ENCODE data around the gene ZSCAN21.

The ZSCAN21 gene

DNA sequence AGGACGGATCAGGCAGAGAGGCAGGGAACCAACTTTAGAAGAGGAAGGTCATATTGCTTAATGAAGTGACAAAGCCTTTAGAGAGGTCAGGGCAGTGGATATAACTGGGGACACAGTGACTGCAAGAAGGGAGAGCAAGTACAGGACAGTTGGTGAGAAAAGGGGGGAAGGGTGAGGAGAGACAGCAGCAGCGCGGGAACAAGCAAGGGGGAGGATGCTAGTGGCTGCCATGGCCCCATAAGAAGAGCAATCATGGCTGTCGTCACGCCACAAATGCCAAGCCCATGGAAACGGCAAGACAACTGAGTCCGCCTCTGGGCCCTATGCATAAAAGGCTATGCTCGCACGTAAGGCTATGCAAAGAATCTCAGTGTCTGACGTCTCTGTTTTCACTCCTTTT lies 22.9 kb downstream of the ZSCAN21 start:
- no peak for DNase-seq

DNA sequence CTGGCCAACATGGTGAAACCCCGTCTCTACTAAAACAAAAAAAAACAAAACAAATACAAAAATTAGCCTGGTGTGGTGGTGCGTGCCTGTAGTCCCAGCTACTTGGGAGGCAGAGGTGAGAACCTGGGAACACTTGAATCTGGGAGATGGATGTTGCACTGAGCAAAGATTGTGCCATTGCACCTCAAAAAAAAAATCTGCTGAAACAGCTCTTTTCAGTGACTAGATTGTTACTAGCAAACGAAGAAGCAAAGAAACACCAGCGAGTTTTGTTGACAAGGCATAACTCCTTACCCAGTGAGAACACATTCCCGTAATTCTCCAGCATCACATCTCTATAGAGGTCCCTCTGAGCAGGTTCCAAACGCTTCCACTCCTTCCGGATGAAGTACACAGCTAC lies 25.3 kb downstream of the ZSCAN21 start:
- no peak for DNase-seq

DNA sequence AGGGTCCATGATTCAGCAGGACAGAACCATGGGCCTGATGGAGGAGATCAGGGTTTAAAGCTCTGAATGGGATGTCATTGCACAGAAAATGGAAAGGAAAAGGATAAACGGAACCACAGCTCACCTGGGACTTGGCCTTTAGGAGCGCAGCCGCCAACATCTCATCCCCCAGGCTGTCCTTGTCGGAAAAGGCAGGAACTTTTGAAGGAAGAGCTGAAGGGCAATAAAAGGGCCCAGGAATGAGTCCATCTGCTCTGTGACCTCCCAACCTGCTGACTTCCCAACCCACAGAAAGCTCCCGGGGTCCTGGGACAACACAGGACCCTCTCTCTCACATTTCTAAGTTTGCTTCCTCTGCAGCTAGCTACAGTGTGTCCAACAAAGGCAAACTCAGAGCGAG lies 25.8 kb downstream of the ZSCAN21 start:
- no peak for DNase-seq

DNA sequence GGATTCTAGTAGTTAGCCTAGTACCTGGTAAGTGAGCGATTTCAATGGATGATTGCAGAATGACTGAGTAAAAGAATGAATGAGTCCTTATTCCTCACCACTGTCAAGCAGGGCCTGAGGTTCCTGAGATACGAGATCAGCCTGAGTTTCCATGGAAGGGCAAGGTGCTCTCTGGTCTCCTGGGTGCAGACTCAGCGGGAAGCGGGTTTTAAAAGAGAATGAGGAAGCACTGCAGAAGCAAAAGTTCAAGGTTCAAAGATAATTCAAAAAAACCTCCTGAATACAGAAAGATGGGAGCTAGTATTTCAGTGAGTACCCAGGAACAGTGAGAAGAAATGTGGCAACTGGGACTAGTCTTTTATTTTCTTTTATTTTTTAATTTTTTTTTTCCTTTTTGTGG lies 27.6 kb downstream of the ZSCAN21 start:
- no peak for DNase-seq

DNA sequence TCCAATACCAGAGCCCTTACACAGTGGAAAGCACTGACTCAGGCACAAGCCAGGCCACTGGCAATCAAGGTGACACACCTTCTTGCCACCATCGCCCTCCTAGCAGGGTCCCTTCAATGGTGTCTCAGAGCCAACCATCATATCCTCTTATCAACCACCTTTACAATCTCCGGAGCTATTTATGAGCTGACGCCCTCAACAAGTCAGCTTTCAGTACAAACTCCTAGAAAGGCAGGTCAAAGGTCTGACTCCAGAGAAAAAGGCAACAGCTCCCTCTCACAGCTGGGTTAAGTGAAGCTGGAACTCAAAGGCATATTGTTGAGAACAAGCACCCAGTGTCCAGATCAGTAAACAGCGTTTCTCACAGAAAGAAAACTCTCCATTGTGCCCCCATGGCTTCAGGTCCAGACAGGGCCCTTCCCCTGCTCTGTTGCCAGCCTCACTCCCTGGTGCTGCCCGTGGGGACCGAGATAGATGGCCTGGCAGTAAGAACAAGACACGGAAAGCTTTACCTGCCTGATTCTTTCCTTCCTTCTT lies 29.5 kb downstream of the ZSCAN21 start:
- DNase-seq: peak in 40 of 58 donors; percentile 5 to 87 (median 45)

DNA sequence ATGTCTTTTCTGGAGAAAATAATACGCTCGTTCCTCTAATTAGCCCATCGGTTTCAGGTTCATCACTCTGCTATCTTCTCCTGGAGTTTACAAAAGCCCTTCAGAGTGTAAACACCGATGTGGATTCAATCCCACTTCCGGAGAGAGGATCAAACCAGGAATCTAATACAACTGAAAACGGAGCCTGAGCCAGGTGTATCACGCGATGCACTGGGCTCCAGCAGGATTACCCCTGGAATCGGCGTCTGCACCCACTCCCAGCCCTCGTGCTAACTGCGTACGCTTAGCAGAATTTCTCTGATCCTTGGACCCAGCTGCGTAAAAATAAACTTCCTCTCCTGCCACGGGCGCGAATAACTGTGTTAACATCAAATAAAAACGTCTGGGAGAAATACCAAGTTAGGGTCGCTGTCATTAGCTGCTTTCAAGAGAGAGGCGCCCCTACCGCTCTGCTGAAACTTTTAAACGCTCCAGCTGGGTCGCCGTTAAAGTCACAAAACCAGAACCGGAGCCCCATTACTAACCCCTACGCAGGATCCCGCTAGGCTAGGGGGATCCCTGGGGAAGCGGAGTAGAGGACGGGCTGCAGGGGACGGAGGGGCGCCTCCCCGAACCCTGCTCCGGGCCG lies 31.4 kb downstream of the ZSCAN21 start:
- no peak for DNase-seq

DNA sequence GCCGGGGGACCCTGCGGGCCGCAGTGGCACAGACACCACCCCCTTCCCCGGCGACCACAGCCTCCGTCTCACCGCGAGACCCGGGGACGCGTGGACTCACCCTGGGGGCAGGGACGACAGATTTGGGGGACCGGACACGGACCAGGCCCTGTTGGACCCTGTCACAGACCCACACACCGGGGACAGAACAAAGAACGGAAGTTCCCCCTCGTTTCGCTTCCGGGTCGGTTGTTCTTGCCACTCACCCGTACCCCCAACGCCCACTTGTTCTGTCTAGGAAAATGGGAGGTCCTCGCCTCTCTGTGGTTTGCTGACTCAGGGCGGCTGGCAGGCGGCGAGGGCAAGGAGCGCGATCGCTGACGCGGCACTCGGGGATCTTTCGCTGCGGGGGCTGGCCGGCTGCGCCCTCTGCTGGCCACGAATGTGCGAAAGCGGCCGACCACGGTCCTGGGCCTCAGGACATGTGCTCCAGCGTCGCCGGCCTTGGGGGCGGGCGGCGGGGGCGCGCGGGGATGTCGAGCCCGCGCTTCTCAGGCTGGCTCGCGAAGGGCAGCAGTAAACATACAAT lies 32.0 kb downstream of the ZSCAN21 start, which contains the start of gene ZNF3:
TSS of gene ZNF3 (minus strand) at position 189 of the 568 bp plus-strand sequence. CDS start 4,366 bp downstream, outside the sequence.
- DNase-seq: peak; percentile 74 to 99 (median 98)

DNA sequence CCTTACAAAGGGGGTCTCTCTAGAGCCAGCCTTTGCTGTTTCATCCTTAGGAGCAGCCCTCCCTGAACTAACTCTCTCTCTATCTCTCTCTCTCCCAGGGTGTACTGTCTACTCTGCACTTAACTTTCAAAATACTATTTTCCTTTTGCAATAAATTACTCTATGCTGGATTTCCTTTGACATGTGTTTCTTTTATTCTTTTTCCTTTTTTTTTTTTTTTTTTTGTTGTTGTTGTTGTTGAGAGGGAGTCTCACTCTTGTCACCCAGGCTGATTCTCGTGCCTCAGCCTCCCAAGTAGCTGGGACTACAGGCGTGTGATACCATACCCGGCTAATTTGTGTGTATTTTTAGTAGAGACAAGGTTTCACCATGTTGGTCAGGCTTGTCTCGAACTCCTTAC lies 33.4 kb downstream of the ZSCAN21 start:
- no peak for DNase-seq

DNA sequence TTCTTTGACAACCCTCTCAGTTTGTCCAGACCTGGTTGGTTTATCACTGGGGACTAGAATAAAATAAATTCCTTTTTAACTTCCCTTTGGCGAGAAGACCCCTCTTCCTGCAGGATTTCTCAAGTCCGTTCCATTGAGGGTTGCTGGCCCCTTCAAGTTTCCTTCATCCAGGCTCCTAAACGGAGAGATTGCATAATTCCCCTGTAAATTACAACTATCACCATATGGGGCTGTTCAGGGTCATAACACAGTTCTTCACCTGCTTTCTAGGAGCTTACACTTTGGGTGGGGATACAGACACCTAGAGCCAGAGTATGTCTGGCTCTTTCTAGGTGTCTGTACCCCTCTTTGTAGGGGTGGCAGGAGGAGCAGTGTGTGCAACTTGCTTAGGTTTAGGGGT lies 35.9 kb downstream of the ZSCAN21 start:
- no peak for DNase-seq

DNA sequence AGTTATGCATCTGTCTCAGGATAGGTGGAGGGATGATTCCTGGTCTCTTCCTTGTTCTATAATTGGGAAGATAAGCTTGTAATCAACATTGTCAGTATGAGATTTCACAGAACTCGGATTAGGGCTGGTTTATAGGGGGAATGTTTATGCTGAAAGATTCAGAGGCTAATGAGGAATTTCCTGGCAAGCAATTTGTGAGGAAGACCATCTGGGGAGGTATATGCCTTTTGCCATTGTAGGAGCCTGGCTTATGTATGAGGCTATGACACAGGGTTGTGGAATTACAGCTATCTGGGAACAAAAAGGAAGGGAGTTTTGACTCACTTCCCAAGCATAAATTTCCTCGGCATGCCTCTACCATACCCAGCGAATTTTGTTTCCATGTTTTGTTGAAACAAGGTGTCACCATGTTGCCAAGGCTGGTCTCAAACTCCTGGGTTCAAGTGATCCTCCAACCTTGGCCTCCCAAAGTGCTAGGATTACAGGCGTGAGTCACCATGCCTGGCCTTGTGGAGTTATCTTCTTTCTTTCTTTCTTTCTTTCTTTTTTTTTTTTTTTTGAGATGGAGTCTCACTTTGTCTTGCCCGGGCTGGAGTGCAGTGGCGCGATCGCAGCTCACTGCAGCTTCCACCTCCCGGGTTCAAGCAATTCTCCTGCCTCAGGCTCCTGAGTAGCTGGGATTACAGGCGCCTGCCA lies 37.6 kb downstream of the ZSCAN21 start:
- no peak for DNase-seq

DNA sequence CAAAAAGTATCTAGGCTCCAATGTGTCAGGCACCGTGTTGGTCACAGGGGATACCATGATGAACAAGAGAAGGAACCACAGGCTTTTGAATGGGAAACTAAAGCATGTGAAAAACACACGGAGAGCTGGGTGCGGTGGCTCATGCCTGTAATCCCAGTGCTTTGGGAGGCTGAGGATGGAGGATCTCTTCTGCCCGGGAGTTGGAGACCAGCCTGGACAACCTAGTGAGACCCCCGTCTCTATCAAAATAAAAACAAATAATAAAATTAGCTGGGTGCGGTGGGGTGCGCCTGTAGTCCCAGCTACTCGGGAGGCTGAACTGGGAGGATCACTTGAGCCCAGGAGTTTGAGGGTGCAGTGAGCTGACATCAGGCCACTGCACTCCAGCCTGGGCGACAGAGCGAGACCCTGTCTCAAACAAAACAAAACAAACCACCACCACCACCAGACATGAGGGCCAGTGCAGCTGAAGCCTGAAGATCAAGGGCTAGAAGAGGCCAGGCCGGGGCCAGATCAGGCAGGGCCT lies 38.6 kb downstream of the ZSCAN21 start:
- DNase-seq: no peak

DNA sequence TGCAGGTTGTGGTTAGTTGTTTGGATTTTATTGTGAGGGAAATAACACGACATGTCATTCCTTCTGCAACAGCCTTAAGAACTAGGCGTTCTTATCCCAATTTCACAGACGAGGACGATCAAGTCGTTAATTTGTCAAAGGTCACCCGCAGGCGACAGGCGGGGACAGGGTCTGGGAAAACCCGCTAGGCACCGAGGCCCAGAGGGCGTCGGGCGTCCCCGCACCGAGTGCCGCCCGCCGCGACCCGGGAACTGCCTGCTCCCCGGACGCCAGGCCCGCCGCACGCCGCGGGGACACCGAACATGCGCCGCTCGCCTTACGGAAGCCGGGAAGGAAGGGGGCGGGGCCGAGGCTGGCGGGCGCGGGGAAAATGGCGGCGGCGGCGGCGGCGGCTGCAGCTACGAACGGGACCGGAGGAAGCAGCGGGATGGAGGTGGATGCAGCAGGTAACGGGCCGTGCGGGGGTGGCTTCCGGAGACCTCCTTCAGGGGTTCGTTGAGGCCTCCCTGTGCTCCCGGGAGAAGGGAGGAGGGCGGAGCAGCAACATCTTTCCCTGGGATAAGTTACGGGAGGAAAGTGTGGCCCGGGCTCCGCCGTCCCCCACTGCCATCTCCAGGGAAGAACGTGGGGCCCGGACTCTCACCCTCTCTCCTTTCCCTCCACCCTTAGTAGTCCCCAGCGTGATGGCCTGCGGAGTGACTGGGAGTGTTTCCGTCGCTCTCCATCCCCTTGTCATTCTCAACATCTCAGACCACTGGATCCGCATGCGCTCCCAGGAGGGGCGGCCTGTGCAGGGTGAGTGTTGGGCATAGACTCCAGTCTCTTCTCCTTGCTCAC lies 39.3 kb downstream of the ZSCAN21 start, which contains the start of gene COPS6:
TSS of gene COPS6 (plus strand) at position 349 of the 837 bp plus-strand sequence. CDS start at position 371, 22 bp downstream.
- DNase-seq: peak; percentile 7 to 84 (median 70)

DNA sequence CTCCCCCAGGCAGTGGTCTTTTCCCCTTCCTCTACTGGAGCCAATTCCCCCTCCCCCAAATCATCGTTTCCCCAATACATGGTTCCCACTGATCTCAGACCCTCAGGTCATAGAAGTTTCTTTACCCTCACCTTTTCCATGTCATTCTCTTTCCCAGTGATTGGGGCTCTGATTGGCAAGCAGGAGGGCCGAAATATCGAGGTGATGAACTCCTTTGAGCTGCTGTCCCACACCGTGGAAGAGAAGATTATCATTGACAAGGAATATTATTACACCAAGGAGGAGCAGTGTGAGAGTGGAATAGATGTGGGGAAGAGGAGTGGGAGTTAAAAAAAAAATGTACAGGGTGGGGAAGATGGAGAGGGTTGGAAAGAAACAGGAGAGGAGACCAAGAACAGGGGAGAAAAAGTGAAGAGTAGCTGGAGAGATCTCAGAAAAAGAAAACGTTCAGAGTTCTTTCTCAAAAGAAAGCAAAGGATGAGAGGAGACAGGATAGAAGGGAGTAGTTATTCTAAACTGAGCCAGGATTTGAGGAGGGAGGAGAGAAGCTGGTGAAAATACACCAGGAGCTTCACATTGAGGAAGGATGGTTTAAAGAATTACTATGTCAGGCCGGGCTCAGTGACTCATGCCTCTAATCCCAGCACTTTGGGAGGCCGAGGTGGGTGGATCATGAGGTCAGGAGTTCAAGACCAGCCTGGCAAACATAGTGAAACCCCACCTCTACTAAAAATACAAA lies 40.1 kb downstream of the ZSCAN21 start:
- DNase-seq: no peak

DNA sequence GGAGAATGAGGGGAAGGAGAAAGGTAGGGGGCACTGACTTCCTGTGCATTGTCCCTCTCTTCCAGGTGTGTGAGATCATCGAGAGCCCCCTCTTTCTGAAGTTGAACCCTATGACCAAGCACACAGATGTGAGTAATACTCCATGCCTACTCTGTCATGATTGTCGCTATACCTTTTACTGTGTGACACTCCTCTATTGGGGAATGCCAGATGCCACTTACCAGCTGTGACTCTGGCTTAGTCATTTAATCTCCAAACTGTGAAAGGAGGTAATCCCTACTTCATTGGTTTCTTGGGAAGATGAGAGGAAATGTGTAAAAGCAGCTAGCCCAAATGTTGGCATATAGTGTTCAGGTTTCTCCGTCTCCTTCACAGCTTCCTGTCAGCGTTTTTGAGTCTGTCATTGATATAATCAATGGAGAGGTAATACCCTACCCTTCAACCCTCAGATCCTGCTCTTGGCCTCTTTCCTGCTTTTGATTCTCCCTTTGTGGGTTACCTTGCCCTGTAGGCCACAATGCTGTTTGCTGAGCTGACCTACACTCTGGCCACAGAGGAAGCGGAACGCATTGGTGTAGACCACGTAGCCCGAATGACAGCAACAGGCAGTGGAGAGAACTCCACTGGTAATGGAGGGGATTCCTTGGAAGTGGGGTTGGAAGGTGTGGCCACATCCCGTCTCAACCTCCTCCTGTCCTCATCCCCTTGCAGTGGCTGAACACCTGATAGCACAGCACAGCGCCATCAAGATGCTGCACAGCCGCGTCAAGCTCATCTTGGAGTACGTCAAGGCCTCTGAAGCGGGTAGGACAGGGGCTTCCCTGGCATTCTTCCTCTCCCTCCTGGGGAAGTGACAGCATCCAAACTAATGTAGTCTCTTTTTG lies 41.2 kb downstream of the ZSCAN21 start:
- no peak for DNase-seq

DNA sequence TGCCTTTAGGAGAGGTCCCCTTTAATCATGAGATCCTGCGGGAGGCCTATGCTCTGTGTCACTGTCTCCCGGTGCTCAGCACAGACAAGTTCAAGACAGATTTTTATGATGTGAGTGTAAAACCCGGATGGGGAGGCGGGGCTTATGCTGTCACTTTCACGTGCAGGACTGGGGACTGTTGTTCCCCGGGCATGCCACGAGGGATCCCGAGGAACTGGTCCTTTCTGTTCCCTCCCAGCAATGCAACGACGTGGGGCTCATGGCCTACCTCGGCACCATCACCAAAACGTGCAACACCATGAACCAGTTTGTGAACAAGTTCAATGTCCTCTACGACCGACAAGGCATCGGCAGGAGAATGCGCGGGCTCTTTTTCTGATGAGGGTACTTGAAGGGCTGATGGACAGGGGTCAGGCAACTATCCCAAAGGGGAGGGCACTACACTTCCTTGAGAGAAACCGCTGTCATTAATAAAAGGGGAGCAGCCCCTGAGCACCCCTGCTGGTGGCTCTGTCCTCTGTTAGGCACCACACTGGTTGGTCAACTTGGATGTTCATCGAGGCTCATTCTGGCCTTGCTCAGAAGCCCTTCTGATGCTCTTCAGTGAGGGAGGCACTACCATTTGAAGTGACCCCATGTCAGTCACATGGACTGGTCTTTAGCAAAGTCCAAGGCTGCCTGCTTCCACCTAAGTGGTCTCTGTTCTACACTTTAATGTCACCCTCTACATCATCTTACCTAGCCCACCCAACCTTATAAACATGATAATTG lies 42.0 kb downstream of the ZSCAN21 start:
- no peak for DNase-seq

DNA sequence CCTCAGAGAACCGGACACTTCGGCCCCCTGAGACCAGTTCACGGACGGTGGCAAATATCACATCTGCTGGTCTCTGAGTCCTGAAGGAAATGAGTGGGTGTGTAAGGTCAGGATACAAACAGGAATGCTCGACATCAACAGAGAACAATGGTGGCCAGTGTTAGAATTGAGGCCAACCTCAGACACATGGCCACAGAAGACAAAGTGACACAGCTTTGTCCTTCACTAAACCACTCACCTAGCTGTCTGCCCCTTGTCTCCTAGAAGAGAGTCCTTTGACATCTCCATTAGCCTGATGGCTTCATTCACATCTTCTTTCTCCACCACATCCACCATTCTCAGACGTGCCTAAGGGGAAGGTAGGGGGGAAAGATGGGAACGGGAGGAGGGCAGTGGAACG lies 43.5 kb downstream of the ZSCAN21 start:
- no peak for DNase-seq

DNA sequence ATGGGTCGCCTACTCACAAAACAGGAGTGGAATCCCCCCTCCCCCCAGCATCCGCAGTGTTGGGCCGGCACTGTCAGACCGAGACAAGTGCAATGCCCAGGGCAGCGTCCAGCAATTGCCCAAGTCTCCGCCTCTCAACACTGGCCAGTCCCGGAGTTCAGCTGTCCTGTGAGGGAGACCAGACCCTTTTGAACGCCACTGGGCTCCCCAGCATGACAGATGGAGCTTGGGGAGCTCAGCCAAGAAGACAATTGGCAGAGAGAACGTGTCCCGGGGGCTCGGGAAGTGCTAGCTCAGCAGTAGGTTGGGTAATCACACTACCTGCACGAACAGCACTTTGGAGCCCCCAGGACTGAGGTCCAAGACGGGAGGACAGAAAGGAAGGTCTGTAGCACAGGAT lies 43.9 kb downstream of the ZSCAN21 start:
- peak in 1 of 58 donors; percentile 4 for DNase-seq

DNA sequence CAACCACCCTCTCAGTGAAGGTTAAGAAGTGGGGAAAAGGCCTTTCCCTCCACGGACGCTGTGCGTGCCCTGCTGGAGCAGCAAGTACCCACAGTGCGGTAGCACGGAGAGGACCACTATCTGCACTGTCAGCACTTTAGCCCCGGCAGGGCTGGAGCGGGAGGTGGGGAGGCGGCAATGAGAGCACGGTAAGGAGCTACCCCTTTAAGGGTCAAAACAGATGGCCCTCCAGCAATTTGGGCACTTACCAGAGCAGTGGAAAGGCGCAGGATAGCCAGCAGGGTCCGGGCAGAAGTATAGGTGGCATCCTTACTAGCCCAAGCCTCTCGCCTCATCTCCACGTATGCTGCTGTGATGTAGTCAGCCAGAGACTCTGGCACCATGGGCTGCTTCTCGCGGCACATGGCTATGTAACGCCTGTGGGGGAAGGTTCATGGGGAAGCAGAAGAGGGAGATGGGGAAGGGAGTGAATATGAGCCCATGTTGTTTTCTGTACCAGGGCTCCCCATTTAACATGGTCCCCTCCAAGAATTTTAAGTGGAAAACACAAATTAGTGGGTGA lies 44.4 kb downstream of the ZSCAN21 start:
- no peak for DNase-seq

All from anterior cingulate cortex (tissue), 58 donors.